Measurements from ENCODE around the gene CHST2.

Gene CHST2

DNA sequence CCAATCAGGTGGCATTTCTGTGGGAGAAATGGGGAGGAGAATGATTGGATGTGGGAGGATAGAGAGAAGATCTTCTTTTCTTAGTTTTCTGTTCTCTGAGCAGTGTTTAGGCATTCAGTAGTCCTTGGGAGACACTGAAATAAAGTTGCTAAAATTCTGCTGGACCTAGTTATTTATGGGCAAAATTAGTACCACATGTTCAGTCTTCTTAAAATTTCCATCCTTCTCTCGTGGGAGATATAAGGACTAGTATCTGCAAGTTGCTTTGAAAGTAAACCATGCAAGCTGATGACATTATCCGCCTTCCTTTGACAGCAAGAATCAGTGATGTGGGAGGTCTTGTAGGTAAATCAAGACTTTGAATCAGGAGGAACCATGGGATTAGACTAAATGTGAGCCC is 19.9 kb upstream of the CHST2 start:
- no peak for DNase-seq

DNA sequence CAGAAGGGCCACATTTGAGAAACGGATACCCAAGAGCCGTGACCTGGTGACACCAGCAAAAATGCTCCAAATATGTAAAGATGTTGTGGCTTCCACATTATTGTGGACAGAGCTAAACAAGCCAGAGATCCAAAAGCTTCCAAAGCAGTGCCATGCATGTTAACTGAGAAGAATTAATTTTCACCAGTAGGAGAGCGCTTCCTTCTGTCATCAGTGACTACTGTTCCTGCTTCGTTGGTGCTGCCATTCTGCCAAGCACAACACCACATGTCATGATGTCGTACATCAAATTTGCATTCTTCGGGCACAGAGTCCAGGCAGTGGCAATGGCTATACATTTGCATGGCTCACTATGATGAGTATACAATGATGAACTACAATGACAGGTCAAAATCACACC is 19.1 kb upstream of the CHST2 start:
- no peak for DNase-seq

GRCh38 chr3:143101792-143102381 is 17.7 kb upstream of the CHST2 start:
- no peak for DNase-seq

GRCh38 chr3:143103652-143104051 is 15.9 kb upstream of the CHST2 start:
- no peak for DNase-seq

DNA sequence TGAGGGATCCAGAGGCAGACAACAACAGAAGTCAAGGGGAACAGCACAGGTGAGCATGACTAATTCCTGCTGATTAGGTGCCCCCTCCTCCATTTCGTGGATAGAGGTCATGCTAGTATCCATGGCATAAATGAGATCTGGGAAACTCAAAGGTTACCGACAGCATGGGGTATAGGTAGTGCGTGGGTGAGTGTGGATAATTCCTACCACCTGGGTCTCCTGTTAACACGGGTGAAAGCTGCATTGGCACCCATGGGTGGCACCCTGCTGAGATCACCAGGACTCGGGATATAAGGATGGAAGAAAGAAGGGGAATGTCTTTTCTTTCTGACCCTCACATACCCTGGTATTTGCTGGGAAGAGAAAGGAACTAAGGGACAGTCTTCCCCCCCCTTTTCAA is 14.4 kb upstream of the CHST2 start:
- no peak for DNase-seq

DNA sequence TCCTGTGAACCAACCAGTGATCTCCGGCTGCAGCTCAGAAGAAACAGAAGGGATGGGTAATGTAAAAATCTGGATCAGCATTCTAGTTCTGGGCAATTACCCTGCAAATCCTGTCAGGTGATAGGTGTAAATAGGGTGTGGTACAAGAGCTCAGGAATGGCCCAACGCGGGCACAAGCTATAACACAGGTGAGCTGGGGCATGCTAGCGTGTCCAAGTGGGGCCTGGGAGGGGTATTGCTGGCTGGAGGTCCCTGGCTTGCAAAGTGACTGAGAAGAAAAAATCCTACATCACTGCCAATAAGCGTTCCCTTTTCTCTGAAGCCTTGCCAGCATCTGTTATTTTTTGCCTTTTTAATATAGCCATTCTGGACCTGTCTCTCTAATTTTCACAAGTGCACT is 9.7 kb upstream of the CHST2 start:
- no peak for DNase-seq

DNA sequence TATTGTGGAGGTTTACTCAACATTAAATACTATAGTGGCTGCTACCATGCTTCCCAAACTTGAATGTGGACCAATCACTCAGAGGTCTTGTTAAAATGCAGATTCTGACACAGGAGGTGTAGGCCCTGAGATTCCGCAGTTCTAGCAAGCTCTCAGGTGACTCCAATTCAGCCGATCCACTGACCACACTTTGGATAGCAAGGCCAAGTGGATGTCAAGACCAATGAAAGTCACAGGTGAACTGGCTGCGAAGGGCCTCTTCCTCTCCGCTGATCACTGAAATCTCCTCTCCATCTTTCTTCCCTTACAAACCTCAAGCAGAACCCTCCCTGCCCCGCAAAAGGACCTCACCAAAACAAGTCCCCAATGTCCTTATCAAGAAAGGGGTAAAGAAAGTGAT is 9.2 kb upstream of the CHST2 start:
- DNase-seq: no peak

GRCh38 chr3:143118630-143119008 is 952 bp upstream of the CHST2 start:
- DNase-seq: no peak

GRCh38 chr3:143119974-143120715 is 574 bp downstream of the CHST2 start:
- peak; percentile 12 to 22 for DNase-seq

DNA sequence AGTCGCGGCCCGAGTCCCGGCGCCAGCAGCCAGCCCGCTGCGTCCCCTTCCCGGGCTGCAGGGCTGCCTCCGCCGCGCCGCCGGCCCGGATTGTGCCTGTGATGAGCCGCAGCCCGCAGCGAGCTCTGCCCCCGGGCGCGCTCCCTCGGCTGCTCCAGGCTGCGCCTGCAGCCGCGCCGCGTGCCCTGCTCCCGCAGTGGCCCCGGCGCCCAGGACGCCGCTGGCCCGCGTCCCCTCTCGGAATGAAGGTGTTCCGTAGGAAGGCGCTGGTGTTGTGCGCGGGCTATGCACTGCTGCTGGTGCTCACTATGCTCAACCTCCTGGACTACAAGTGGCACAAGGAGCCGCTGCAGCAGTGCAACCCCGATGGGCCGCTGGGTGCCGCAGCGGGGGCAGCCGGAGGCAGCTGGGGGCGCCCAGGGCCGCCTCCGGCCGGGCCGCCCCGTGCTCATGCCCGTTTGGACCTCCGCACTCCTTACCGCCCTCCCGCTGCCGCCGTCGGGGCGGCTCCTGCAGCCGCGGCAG is 1.2 kb downstream of the CHST2 start:
- peak; percentile 37 to 55 for DNase-seq

DNA sequence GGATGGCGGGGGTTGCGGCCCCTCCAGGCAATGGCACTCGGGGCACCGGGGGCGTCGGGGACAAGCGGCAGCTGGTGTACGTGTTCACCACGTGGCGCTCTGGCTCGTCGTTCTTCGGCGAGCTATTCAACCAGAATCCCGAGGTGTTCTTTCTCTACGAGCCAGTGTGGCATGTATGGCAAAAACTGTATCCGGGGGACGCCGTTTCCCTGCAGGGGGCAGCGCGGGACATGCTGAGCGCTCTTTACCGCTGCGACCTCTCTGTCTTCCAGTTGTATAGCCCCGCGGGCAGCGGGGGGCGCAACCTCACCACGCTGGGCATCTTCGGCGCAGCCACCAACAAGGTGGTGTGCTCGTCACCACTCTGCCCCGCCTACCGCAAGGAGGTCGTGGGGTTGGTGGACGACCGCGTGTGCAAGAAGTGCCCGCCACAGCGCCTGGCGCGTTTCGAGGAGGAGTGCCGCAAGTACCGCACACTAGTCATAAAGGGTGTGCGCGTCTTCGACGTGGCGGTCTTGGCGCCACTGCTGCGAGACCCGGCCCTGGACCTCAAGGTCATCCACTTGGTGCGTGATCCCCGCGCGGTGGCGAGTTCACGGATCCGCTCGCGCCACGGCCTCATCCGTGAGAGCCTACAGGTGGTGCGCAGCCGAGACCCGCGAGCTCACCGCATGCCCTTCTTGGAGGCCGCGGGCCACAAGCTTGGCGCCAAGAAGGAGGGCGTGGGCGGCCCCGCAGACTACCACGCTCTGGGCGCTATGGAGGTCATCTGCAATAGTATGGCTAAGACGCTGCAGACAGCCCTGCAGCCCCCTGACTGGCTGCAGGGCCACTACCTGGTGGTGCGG is 1.9 kb downstream of the CHST2 start:
- peak; percentile 71 to 81 for DNase-seq

DNA sequence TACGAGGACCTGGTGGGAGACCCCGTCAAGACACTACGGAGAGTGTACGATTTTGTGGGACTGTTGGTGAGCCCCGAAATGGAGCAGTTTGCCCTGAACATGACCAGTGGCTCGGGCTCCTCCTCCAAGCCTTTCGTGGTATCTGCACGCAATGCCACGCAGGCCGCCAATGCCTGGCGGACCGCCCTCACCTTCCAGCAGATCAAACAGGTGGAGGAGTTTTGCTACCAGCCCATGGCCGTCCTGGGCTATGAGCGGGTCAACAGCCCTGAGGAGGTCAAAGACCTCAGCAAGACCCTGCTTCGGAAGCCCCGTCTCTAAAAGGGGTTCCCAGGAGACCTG is 2.5 kb downstream of the CHST2 start:
- DNase-seq: no peak

DNA sequence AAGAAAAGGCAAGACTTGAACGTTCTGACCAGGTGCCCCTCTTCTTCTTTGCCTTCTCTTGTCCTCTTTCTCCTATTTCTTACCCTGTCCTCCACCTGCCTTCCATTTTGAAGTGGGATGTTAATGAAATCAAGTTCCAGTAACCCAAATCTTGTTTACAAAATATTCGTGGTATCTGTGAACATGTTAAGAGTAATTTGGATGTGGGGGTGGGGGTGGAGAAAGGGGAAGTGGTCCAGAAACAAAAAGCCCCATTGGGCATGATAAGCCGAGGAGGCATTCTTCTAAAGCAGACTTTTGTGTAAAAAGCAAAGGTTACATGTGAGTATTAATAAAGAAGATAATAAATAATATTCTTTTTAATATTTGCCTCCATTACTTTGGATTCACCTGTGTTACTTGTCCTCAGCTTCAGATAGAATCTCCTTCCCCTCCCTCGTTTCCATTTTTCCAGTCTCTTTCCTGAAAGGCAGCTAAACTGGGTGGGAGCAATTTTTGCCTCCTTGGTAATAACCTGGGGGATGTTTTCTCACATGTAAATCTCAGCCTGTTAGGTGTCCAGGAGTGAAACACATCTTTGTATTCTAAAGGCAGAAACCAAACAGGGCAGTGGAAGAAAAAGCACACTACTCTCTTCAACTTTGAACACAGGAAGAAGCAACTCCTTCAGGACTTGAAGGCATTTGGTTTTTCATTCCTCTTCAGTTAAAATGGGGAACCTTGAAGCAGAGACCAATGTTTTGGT is 3.2 kb downstream of the CHST2 start:
- DNase-seq: peak in 1 of 2 donors; percentile 8

- DNase-seq: no peak
Measured at GRCh38 chr3:143123353-143123984, 3.9 kb downstream of the CHST2 start.

DNA sequence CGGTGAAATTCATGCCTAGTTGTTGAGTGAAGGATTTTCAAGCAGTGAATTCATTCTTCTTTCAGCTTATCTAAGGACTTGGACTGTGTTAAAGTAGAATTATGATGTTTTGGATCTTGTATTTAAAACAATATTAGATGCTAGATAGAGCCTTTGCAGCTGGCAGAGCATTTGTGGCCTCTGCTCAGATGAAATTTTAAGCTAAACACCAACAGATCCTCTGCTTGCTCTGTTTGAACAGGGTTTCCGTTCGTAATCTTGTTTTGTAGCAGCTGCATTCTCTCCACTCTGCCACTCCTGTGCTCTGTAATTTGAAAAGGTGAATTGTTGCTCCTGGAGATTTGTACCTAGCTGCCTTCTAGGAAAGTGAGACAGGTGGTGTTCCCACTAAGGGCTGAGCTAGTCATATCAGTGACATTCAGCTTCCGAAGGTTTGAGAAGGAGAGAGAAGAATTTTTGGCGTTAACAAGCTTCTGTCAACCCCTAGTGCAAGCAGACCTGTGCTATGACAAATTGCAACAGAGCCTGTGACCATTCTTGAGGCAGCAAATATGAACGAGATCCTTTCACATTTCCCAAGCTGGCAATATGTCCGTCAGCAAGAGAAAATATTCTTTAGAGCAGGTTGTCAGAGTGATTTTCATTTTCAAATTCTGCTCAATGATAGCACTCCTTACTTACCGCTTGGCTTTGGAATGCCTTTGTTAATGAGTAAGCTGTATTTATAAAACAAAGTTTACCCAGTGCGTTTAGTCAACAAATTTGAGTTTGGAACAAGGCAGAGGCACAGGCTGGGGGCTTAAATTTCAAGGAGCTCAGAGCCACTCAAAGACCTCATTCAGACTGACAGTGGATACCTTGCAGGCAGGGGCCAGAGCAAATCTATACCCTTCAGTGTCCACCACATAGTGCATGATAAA is 5.3 kb downstream of the CHST2 start:
- no peak for DNase-seq

GRCh38 chr3:143127801-143128200 is 8.2 kb downstream of the CHST2 start:
- no peak for DNase-seq

DNA sequence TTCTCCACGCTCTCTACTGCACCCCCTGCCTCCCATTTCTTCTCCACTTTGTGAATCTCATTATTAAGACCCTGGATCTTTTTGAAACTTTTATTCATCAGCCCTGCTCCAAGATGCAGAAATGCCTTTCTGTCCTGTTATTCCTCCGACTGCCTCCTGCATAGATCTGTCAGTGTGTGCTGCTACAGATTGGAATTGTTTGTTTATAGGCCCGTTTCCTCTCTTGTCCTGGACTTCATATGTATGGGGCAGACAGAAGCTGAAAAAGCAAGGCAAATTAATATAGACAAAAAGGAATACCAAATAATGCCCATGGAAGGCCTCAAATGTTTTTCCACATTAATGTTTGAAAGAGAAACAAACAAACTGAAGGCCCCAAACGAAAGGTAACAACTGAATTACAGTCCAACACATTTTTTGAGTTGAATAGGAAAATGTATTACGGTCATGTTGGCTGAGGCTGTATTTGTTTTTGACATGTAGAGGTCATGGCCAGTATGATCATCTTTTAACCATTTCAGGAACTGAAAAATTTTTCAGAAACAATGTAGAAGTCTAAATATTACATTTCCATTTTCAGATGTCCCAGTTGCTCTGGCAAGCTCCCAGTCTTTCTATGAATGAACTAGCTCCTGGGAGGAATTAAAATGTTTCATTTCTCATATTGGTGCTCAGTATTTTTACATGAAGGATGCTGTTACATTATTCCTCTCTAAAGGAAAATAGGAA is 8.8 kb downstream of the CHST2 start:
- no peak for DNase-seq

DNA sequence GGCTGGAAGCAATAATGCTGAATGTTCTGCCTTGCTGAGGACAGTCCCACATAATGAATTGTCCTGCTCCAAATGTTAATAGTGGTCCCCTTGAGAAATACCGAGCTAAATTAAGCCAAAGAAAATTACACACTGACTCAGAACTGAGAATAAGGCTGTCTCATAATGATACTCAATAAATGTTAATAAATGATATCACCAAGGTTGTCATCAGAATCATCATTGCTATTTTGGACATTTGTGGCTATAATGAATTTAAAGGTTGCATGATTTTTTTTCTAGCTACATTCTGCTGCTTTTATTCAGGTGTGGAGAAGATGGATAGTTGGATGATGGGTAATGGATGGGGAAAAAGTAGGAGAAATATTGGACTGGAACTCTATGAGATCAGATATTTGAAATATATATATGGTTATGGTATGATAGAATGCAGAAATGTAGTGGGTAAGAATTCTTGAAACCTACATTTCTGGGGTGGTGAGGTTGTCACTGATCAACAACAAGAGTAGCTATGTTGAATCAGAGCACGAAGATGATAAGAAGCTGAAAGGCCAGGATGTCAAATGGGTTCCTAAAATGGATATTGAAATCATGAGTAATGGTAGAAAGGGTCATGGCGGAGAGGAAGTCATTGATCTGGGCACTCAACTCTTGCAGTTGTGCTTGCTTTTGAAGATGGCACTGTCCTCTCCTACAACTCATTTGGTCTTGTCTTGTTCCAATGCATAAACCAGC is 12.8 kb downstream of the CHST2 start:
- no peak for DNase-seq

DNA sequence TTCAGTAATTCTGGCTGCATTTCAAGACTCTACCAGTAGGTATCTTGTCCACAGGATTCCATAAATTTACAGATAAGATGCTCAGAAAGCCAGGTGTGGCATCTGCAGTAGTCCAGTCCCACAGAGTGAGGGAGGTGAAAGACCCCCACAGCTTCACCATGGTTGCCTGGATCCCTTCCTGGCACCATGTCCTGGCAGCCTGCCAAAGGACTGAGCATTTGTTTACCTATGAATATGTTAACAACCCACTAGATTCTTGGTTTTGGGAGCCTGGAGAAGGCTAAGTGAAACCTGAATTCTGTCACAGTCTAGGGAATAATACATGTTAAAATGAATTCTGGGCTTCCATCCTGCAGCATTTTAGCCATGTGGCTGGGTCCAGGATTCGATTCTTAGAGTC is 14.9 kb downstream of the CHST2 start:
- DNase-seq: no peak

- peak in 1 of 2 donors; percentile 57 for DNase-seq
Measured at GRCh38 chr3:143135150-143135549, 15.6 kb downstream of the CHST2 start.

All from CD4-positive, alpha-beta T cell treated with Interleukin-1 beta for 1 hour (primary cell).